ENCODE measurements around the gene DENND11. TPM values are rescaled to one million over a fixed set of nuclear protein-coding genes. Genes with fewer than 3 reads are reported as not detected.

DENND11 gene, protein sequence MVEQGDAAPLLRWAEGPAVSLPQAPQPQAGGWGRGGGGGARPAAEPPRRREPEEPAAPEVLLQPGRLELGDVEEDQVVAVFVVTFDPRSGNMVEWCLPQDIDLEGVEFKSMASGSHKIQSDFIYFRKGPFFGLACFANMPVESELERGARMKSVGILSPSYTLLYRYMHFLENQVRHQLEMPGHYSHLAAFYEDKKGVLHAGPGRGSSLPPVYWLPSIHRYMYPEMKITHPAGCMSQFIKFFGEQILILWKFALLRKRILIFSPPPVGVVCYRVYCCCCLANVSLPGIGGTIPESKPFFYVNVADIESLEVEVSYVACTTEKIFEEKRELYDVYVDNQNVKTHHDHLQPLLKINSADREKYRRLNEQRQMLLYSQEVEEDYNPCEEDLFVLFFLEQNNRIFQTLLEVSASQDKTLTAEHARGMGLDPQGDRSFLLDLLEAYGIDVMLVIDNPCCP
- polyA plus RNA-seq, result 8.9 TPM

- H3K4me1 Mint-ChIP-seq, result peaks cover 32 to 40% (median 36%) of the 10 kb centered on the region in 3 donors
- peak within 1 kb of the TSS; percentile 84 to 94 (median 92) for H3K4me3 Mint-ChIP-seq
- no peaks in the 10 kb centered on the region for H3K9me3 Mint-ChIP-seq
These were observed at the start of gene DENND11 for GRCh38 chr7:141702047-141702567. Gene DENND11 (minus strand): TSS chr7:141702166. CDS start chr7:141702153, 13 bp downstream.

DNA sequence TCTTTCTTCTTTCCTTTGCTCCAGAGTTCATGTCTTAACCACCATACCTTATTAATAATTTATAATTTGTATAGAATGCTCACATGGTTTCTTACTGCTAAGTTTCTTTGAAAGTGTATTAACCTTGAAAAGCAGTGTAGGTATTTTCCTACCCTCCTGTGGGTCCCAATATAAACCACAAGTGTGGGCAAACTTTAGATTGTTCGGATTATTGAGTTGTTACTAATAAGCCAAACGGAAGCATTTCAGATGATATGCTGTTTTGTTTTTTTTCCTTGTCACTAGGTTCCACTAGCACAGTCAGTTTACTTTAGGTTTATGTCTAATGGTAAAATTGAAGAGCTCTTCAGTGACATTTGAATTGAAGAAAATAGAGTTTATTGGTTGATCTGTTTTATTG, 46.4 kb upstream of the DENND11 start:
- H3K27me3 Mint-ChIP-seq, result no peaks in the 10 kb centered on the region
- no peak overlapping the region for H3K4me3 Mint-ChIP-seq
- no peak overlapping the region for H3K27ac Mint-ChIP-seq
- no peaks in the 10 kb centered on the region for H3K4me1 Mint-ChIP-seq
- peaks cover 3 to 22% (median 9%) of the 10 kb centered on the region in 3 donors for H3K9me3 Mint-ChIP-seq
- H3K36me3 Mint-ChIP-seq, result peaks cover 27% of the 10 kb centered on the region

More at GRCh38 chr7:141702047-141702567, at the start of gene DENND11:
- Mint-ChIP-seq H3K27me3 (peaks cover 1% of the 10 kb centered on the region), H3K27ac (peak within 1 kb of the TSS; percentile 93 to 97 (median 96)), H3K36me3 (peaks cover 3% of the 10 kb centered on the region)

DNA sequence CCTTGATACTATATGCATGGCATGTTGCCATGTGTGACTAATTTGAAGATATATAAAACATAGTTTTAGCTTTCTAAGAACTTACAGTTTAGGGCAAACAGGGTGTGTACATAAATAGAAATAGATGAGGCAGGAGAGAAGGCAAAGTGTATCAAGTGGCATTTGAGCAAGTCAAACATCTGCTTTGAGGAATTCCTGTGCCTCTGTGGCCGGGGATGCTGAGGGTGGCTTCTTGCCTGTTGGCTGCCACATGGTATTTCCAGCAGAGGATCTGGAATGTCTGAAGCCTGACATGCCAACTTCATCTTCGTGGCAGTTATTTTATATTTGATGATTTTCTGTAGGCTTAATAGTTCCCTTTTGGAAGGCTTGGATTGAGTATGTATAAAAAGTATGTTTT, 42.2 kb upstream of the DENND11 start:
- no peaks in the 10 kb centered on the region for H3K27me3 Mint-ChIP-seq
- H3K4me3 Mint-ChIP-seq, result no peak overlapping the region
- H3K4me1 Mint-ChIP-seq, result peaks cover 5 to 16% (median 13%) of the 10 kb centered on the region in 3 donors
- H3K9me3 Mint-ChIP-seq, result no peaks in the 10 kb centered on the region
- peaks cover 4% of the 10 kb centered on the region for H3K36me3 Mint-ChIP-seq
- peak overlapping the region in 1 of 3 donors; percentile 8 for H3K27ac Mint-ChIP-seq

- Mint-ChIP-seq H3K27ac (no peak overlapping the region), H3K4me1 (peaks cover 17 to 29% (median 26%) of the 10 kb centered on the region in 3 donors), H3K36me3 (peaks cover 4% of the 10 kb centered on the region), H3K4me3 (peak overlapping the region in 1 of 4 donors; percentile 20), H3K9me3 (no peaks in the 10 kb centered on the region), H3K27me3 (no peaks in the 10 kb centered on the region)
These were observed 40.3 kb upstream of the DENND11 start for GRCh38 chr7:141742229-141742628.

- H3K9me3 Mint-ChIP-seq, result no peaks in the 10 kb centered on the region
- H3K4me1 Mint-ChIP-seq, result peaks cover 17 to 31% (median 27%) of the 10 kb centered on the region in 3 donors
- peak overlapping the region in 3 of 4 donors; percentile 94 to 100 (median 98) for H3K4me3 Mint-ChIP-seq
- H3K27ac Mint-ChIP-seq, result peak overlapping the region in 1 of 3 donors; percentile 100
- no peaks in the 10 kb centered on the region for H3K27me3 Mint-ChIP-seq
- H3K36me3 Mint-ChIP-seq, result peaks cover 2% of the 10 kb centered on the region
These were observed 37.3 kb upstream of the DENND11 start for GRCh38 chr7:141739250-141739649.

- no peaks in the 10 kb centered on the region for H3K27me3 Mint-ChIP-seq
- H3K27ac Mint-ChIP-seq, result peak overlapping the region; percentile 86 to 100 (median 98)
- H3K4me1 Mint-ChIP-seq, result peaks cover 17 to 31% (median 27%) of the 10 kb centered on the region in 3 donors
- no peaks in the 10 kb centered on the region for H3K9me3 Mint-ChIP-seq
- H3K36me3 Mint-ChIP-seq, result peaks cover 2% of the 10 kb centered on the region
- peak overlapping the region; percentile 94 to 100 (median 98) for H3K4me3 Mint-ChIP-seq
These were observed 36.6 kb upstream of the DENND11 start for GRCh38 chr7:141738592-141739013.

DNA sequence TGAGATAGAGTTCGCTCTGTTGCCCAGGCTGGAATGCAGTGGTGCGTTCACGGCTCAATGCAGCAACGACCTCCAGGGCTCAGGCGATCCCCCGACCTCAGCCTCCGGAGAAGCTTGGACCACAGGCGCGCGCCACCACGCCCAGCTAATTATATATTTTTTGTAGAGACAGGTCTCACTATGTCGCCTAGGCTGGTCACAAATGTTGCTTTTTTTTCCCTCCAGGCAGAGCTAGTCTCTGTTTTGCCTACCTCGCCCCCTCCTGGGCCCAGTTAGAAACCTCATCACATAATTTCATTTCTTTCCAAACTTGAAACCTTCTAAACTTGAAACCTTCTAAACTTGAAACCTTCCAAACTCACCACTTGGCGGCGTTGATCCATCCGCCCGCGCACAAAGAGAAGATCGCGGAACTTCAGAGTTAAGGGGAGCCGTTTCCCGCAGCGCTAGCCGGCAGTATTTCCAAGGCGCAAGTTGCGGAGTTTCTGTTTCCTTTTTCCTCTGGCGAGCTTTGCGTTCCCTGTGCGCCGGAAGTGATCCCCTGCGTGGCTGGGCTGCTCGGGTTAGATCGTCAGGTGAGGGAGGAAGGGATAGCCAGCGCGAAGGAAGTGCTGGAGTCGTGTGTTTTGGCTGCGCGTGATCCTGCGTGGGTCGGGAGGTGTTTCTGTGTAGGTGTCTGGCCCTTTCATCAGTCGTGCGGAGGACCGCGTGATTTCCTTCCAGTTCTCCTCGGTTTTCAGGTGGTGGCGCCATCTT, 36.0 kb upstream of the DENND11 start, which contains the start of gene SSBP1:
Gene SSBP1, plus strand, starts transcription at position 523 of the 756 bp plus-strand sequence. CDS start 809 bp downstream, outside the sequence.
- peak within 1 kb of the TSS; percentile 86 to 100 (median 98) for H3K27ac Mint-ChIP-seq
- peak within 1 kb of the TSS; percentile 94 to 100 (median 98) for H3K4me3 Mint-ChIP-seq
- no peaks in the 10 kb centered on the region for H3K9me3 Mint-ChIP-seq
- H3K4me1 Mint-ChIP-seq, result peaks cover 17 to 31% (median 29%) of the 10 kb centered on the region in 3 donors
- H3K27me3 Mint-ChIP-seq, result no peaks in the 10 kb centered on the region
- peaks cover 2% of the 10 kb centered on the region for H3K36me3 Mint-ChIP-seq

GRCh38 chr7:141737118-141737835, 35.3 kb upstream of the DENND11 start:
- H3K4me3 Mint-ChIP-seq, result peak overlapping the region; percentile 94 to 100 (median 98)
- peaks cover 2% of the 10 kb centered on the region for H3K36me3 Mint-ChIP-seq
- no peaks in the 10 kb centered on the region for H3K27me3 Mint-ChIP-seq
- peaks cover 17 to 30% (median 28%) of the 10 kb centered on the region in 3 donors for H3K4me1 Mint-ChIP-seq
- H3K9me3 Mint-ChIP-seq, result no peaks in the 10 kb centered on the region
- peak overlapping the region; percentile 86 to 100 (median 98) for H3K27ac Mint-ChIP-seq

- Mint-ChIP-seq H3K27me3 (no peaks in the 10 kb centered on the region), H3K27ac (peak overlapping the region in 1 of 3 donors; percentile 21), H3K4me1 (peaks cover 0 to 2% (median 0%) of the 10 kb centered on the region in 3 donors), H3K4me3 (no peak overlapping the region), H3K36me3 (no peaks in the 10 kb centered on the region), H3K9me3 (no peaks in the 10 kb centered on the region)
These were observed 29.6 kb upstream of the DENND11 start for GRCh38 chr7:141731476-141732149.

DNA sequence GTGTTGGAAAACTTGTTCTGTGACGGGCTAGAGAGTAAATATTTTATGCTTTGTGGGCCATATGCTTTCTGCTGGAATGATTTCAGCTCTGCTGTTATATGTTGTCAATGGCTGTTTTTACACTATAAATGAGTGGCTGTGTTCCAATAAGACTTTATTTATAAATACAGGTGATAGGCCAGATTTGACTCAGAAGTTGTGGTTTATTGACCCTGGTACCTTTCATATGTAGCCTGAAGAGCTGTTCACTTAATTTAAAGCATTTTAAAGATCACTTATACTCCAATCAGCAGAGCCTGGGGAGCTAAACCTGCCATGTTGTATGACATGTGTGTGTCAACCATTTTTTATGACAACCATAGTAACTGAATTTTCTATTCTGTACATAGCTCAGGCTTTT, 27.1 kb upstream of the DENND11 start:
- no peak overlapping the region for H3K4me3 Mint-ChIP-seq
- no peaks in the 10 kb centered on the region for H3K36me3 Mint-ChIP-seq
- no peaks in the 10 kb centered on the region for H3K27me3 Mint-ChIP-seq
- H3K9me3 Mint-ChIP-seq, result no peaks in the 10 kb centered on the region
- peaks cover 0 to 2% (median 0%) of the 10 kb centered on the region in 3 donors for H3K4me1 Mint-ChIP-seq
- H3K27ac Mint-ChIP-seq, result peak overlapping the region in 1 of 3 donors; percentile 3

- Mint-ChIP-seq H3K36me3 (peaks cover 4% of the 10 kb centered on the region), H3K27me3 (no peaks in the 10 kb centered on the region), H3K27ac (no peak overlapping the region), H3K4me1 (no peaks in the 10 kb centered on the region), H3K4me3 (no peak overlapping the region), H3K9me3 (no peaks in the 10 kb centered on the region)
These were observed 20.6 kb upstream of the DENND11 start for GRCh38 chr7:141722529-141722928.

DNA sequence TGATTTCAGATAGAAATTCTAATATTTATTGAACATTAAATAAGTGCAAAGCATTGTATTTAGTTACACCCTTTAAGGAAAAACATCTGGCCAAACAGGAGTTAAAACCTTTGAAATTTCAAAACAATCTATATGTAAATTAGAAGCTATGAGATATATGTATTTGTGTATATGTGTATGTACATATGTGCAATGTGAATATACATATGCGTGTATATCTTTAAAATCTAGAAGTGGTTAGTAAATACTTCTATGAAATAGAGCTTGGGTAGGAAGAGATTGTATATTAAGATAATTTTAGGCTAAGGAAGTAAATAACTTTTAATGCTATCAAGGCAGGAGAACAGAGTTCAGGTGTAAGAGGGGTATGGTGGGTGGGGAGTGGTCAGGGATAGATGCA, 15.5 kb upstream of the DENND11 start:
- Mint-ChIP-seq H3K4me1 (no peaks in the 10 kb centered on the region), H3K27ac (no peak overlapping the region), H3K36me3 (peaks cover 4% of the 10 kb centered on the region), H3K9me3 (no peaks in the 10 kb centered on the region), H3K27me3 (no peaks in the 10 kb centered on the region), H3K4me3 (no peak overlapping the region)

- Mint-ChIP-seq H3K4me3 (no peak overlapping the region), H3K27me3 (no peaks in the 10 kb centered on the region), H3K4me1 (no peaks in the 10 kb centered on the region), H3K9me3 (no peaks in the 10 kb centered on the region), H3K36me3 (peaks cover 4% of the 10 kb centered on the region), H3K27ac (no peak overlapping the region)
These were observed 14.1 kb upstream of the DENND11 start for GRCh38 chr7:141715794-141716689.

Measured in IgD-negative memory B cell (primary cell).